Prostate gland (tissue), 2 donors: ENCODE measurements around the gene LAG3. TPM values are rescaled to one million over a fixed set of nuclear protein-coding genes. Genes with fewer than 3 reads are reported as not detected.

ENCODE experiments used
- DNase-seq: peaks from one replicate; pipeline ENCODE4 v3.0.0-alpha.2; 2019; ENCODE audit warnings: low spot score
- H3K27ac ChIP-seq, 2 donors: fragments of 200-600 bp; sonication (generic); 2 replicates each; pipeline ENCODE4 v1.5.1; 2017 to 2019
- H3K27me3 ChIP-seq: fragments of 200-600 bp; sonication (generic); replicated peaks from 2 replicates; pipeline ENCODE4 v1.5.1; 2019; ENCODE audit not compliant: insufficient read depth
- H3K36me3 ChIP-seq, 2 donors: fragments of 200-600 bp; sonication (generic); 1 replicate in 1 of 2; 2 replicates in 1 of 2; pipeline versions ENCODE4 v1.5.1 to v1.8.1; 2017 to 2019
- H3K4me1 ChIP-seq: fragments of 200-600 bp; sonication (generic); replicated peaks from 2 replicates; pipeline ENCODE4 v1.5.1; 2019
- H3K4me3 ChIP-seq, 2 donors: fragments of 200-600 bp; sonication (generic); 2 replicates each; pipeline ENCODE4 v1.5.1; 2017 to 2019
- H3K9me3 ChIP-seq: fragments of 200-600 bp; sonication (generic); 2 replicates; pipeline ENCODE4 v1.5.1; 2017
- POLR2A ChIP-seq: fragments of 450-650 bp; IDR thresholded peaks from one replicate; pipeline ENCODE4 v1.6.1; 2016; ENCODE audit warnings: antibody characterized with exemption, mild to moderate bottlenecking
- POLR2AphosphoS5 ChIP-seq: sonication (generic); formaldehyde crosslinking; IDR thresholded peaks from one replicate; pipeline ENCODE4 v1.6.1; 2017; ENCODE audit warnings: antibody characterized with exemption
- WGBS: methylation state at CpG from one replicate; pipeline ENCODE4 v1.1.5; 2018; 5-methylcytosine and 5-hydroxymethylcytosine counted together
- intact Hi-C: fragments of 100-400 bp; cut with DNase I; formaldehyde crosslinking; loops from one replicate; pipeline ENCODE4 v1.14.2; 2022
- total RNA-seq, 2 donors: library from RNA; depleted of rRNA; stranded (reverse); fragments of >200 nt; gene quantifications; one replicate each; pipeline ENCODE4 v1.1.0, GENCODE V29; 2016
- TF ChIP-seq, protein P1 (sequence below), 4 experiments: fragments of 200-600 bp in 2 of 4; fragments of 450-650 bp in 2 of 4; sonication (generic) in 2 of 4; IDR thresholded peaks; 1 replicate in 3 of 4; 2 replicates in 1 of 4; pipeline ENCODE4 v1.5.1; 2016 to 2019; ENCODE audit warnings: antibody characterized with exemption in 4 of 4, mild to moderate bottlenecking in 2 of 4, moderate library complexity in 2 of 4

LAG3 gene
- total RNA-seq, 2 donors from 2014 or later, result 0.73 to 13.1 TPM

GRCh38 chr12:6823182-6824084 is 51.1 kb downstream of the LAG3 start:
- no peak overlapping the region for H3K4me3 ChIP-seq
- H3K27me3 ChIP-seq, result no peaks in the 10 kb centered on the region
- intact Hi-C loops, result no loop called here
- no peaks in the 10 kb centered on the region for H3K36me3 ChIP-seq
- WGBS, result 78% methylated on average over 11 of the region's 12 CpGs
- no peak overlapping the region for H3K27ac ChIP-seq
- no peaks in the 10 kb centered on the region for H3K4me1 ChIP-seq
- DNase-seq, result no peak
- TF ChIP-seq, protein P1, sequence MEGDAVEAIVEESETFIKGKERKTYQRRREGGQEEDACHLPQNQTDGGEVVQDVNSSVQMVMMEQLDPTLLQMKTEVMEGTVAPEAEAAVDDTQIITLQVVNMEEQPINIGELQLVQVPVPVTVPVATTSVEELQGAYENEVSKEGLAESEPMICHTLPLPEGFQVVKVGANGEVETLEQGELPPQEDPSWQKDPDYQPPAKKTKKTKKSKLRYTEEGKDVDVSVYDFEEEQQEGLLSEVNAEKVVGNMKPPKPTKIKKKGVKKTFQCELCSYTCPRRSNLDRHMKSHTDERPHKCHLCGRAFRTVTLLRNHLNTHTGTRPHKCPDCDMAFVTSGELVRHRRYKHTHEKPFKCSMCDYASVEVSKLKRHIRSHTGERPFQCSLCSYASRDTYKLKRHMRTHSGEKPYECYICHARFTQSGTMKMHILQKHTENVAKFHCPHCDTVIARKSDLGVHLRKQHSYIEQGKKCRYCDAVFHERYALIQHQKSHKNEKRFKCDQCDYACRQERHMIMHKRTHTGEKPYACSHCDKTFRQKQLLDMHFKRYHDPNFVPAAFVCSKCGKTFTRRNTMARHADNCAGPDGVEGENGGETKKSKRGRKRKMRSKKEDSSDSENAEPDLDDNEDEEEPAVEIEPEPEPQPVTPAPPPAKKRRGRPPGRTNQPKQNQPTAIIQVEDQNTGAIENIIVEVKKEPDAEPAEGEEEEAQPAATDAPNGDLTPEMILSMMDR (IDR thresholded peaks at IDR 0.05), result no peak
- TF ChIP-seq POLR2A (no peak), POLR2AphosphoS5 (no peak)
- H3K9me3 ChIP-seq, result no peaks in the 10 kb centered on the region

- H3K4me3 ChIP-seq, result no peak overlapping the region
- intact Hi-C loops, result no loop called here
- WGBS, result 83% methylated on average over 37 of the region's 37 CpGs
- H3K27me3 ChIP-seq, result no peaks in the 10 kb centered on the region
- H3K36me3 ChIP-seq, result no peaks in the 10 kb centered on the region
- no peak for DNase-seq
- TF ChIP-seq POLR2AphosphoS5, result no peak
- TF ChIP-seq, protein P1 (IDR thresholded peaks at IDR 0.05), result no peak
- TF ChIP-seq POLR2A, result no peak
- H3K9me3 ChIP-seq, result no peaks in the 10 kb centered on the region
- no peaks in the 10 kb centered on the region for H3K4me1 ChIP-seq
- H3K27ac ChIP-seq, result no peak overlapping the region
These were observed 51.9 kb downstream of the LAG3 start for GRCh38 chr12:6824085-6824775.

- no peak for TF ChIP-seq POLR2A
- TF ChIP-seq, protein P1 (IDR thresholded peaks at IDR 0.05), result no peak
- no peak for TF ChIP-seq POLR2AphosphoS5
- no peak for DNase-seq
- Histone ChIP-seq H3K9me3 (no peaks in the 10 kb centered on the region), H3K4me3 (no peak overlapping the region), H3K4me1 (no peaks in the 10 kb centered on the region), H3K27me3 (no peaks in the 10 kb centered on the region), H3K27ac (no peak overlapping the region), H3K36me3 (no peaks in the 10 kb centered on the region)
- intact Hi-C loops, result loop anchor here (5.0 kb wide), 3 partner anchors 58 to 208 kb away; partner anchors contain the start of genes MLF2 and PTMS
- WGBS, result 38% methylated on average over 12 of the region's 12 CpGs
These were observed 52.6 kb downstream of the LAG3 start for GRCh38 chr12:6824901-6825381.

GRCh38 chr12:6825398-6826124 is 53.2 kb downstream of the LAG3 start:
- H3K27me3 ChIP-seq, result no peaks in the 10 kb centered on the region
- no peaks in the 10 kb centered on the region for H3K9me3 ChIP-seq
- H3K36me3 ChIP-seq, result no peaks in the 10 kb centered on the region
- DNase-seq, result peak; percentile 77
- 10% methylated on average over 18 of the region's 19 CpGs for WGBS
- no peak overlapping the region for H3K4me3 ChIP-seq
- intact Hi-C loops, result loop anchor here (5.0 kb wide), 3 partner anchors 58 to 208 kb away; partner anchors contain the start of genes MLF2 and PTMS
- H3K27ac ChIP-seq, result no peak overlapping the region
- H3K4me1 ChIP-seq, result no peaks in the 10 kb centered on the region
- TF ChIP-seq, protein P1 (IDR thresholded peaks at IDR 0.05), result peak; percentile 89 to 94 (median 93)
- TF ChIP-seq POLR2A, result no peak
- peak; percentile 55 for TF ChIP-seq POLR2AphosphoS5
